MM.1S (cell line): ENCODE results near the gene C2CD2L.

ENCODE experiments used
- DNase-seq: peaks from one replicate; pipeline ENCODE4 v3.0.0-alpha.2; 2015
- H2AFZ ChIP-seq: fragments of 300-600 bp; sonication (generic); 2 replicates; pipeline ENCODE4 v1.6.0; 2016; ENCODE audit warnings: antibody characterized with exemption, low read length
- H3F3A ChIP-seq: fragments of 300-600 bp; sonication (generic); 2 replicates; pipeline ENCODE4 v1.6.1; 2016; ENCODE audit warnings: mild to moderate bottlenecking, antibody characterized with exemption, low read length, moderate library complexity, mixed read lengths; ENCODE audit not compliant: insufficient read depth
- H3K27ac ChIP-seq: fragments of 300-600 bp; sonication (generic); 2 replicates; pipeline ENCODE4 v1.5.1; 2016; ENCODE audit warnings: mild to moderate bottlenecking, low read length
- H3K27me3 ChIP-seq: fragments of 300-600 bp; sonication (generic); replicated peaks from 2 replicates; pipeline ENCODE4 v1.6.0; 2016; ENCODE audit warnings: low read length; ENCODE audit not compliant: insufficient read depth
- H3K36me3 ChIP-seq: fragments of 300-600 bp; sonication (generic); replicated peaks from 2 replicates; pipeline ENCODE4 v1.6.1; 2016; ENCODE audit warnings: mild to moderate bottlenecking, low read length, mixed read lengths; ENCODE audit not compliant: insufficient read depth
- H3K4me1 ChIP-seq: fragments of 300-600 bp; sonication (generic); 2 replicates; pipeline ENCODE4 v1.6.1; 2016; ENCODE audit warnings: low read length, mixed read lengths
- H3K4me2 ChIP-seq: fragments of 300-600 bp; sonication (generic); 2 replicates; pipeline ENCODE4 v1.6.0; 2016; ENCODE audit warnings: low read depth, low read length
- H3K4me3 ChIP-seq: fragments of 300-600 bp; sonication (generic); 2 replicates; pipeline ENCODE4 v1.5.1; 2016; ENCODE audit warnings: low read length, mixed read lengths
- H3K79me2 ChIP-seq: fragments of 300-600 bp; sonication (generic); 2 replicates; pipeline ENCODE4 v1.6.1; 2016; ENCODE audit warnings: mixed run types, low read length, mixed read lengths
- H3K9ac ChIP-seq: fragments of 300-600 bp; sonication (generic); 2 replicates; pipeline ENCODE4 v1.6.1; 2016; ENCODE audit warnings: low read length, mixed read lengths
- H3K9me2 ChIP-seq: fragments of 300-600 bp; sonication (generic); replicated peaks from 2 replicates; pipeline ENCODE4 v1.6.1; 2016; ENCODE audit warnings: mild to moderate bottlenecking, low read length, mixed read lengths; ENCODE audit not compliant: insufficient read depth
- H3K9me3 ChIP-seq: fragments of 300-600 bp; sonication (generic); replicated peaks from 2 replicates; pipeline ENCODE4 v1.6.1; 2016; ENCODE audit warnings: mild to moderate bottlenecking, low read length, mixed read lengths; ENCODE audit not compliant: insufficient read depth
- H4K20me1 ChIP-seq: fragments of 300-600 bp; sonication (generic); 2 replicates; pipeline ENCODE4 v1.6.1; 2016; ENCODE audit warnings: mild to moderate bottlenecking, low read length, moderate library complexity, mixed read lengths; ENCODE audit not compliant: insufficient read depth
- CTCF ChIP-seq: fragments of 300-600 bp; sonication (generic); IDR thresholded peaks from 2 replicates; pipeline ENCODE4 v1.5.1; 2016; ENCODE audit warnings: antibody characterized with exemption, low read length, mixed read lengths
- EZH2 ChIP-seq: fragments of 300-600 bp; sonication (generic); optimal IDR thresholded peaks from 2 replicates; pipeline ENCODE3; 2017; ENCODE audit warnings: low read depth, mild to moderate bottlenecking, antibody characterized with exemption, low read length, mixed read lengths
- EZH2phosphoT487 ChIP-seq: fragments of 300-600 bp; sonication (generic); IDR thresholded peaks from 2 replicates; pipeline ENCODE4 v1.6.1; 2018; ENCODE audit warnings: antibody characterized with exemption, low read length

Gene C2CD2L

GRCh38 chr11:119120639-119121007, 13.5 kb downstream of the C2CD2L start:
- Histone ChIP-seq H3K79me2 (peaks cover 34% of the 10 kb centered on the region), H3K9me3 (no peaks in the 10 kb centered on the region), H3K4me2 (peak overlapping the region; percentile 96), H3K27ac (peak overlapping the region; percentile 12; the same call in 1 of the 2 replicates), H3K4me1 (peaks cover 11% of the 10 kb centered on the region; the same call in 1 of the 2 replicates), H2AFZ (peak overlapping the region; percentile 82), H3K4me3 (peak overlapping the region; percentile 75), H3K36me3 (peaks cover 5% of the 10 kb centered on the region; the same call in 1 of the 2 replicates), H3K9me2 (no peaks in the 10 kb centered on the region), H3F3A (peaks cover 16% of the 10 kb centered on the region), H3K27me3 (no peaks in the 10 kb centered on the region), H3K9ac (peak overlapping the region; percentile 72), H4K20me1 (no peaks in the 10 kb centered on the region)
- no peak for DNase-seq
- TF ChIP-seq EZH2phosphoT487 = no peak
- no peak for TF ChIP-seq CTCF
- no peak for TF ChIP-seq EZH2

- Histone ChIP-seq H3K36me3 (peaks cover 5% of the 10 kb centered on the region; the same call in 1 of the 2 replicates), H3K9ac (peak within 1 kb of the TSS; percentile 72), H2AFZ (peak within 1 kb of the TSS; percentile 82), H3K9me3 (no peaks in the 10 kb centered on the region), H3K4me2 (peak within 1 kb of the TSS; percentile 96), H3K4me1 (peaks cover 11% of the 10 kb centered on the region; the same call in 1 of the 2 replicates), H3K27me3 (no peaks in the 10 kb centered on the region), H4K20me1 (no peaks in the 10 kb centered on the region), H3K27ac (peak within 1 kb of the TSS; percentile 54; the same call in 1 of the 2 replicates), H3K79me2 (peaks cover 37% of the 10 kb centered on the region), H3K9me2 (no peaks in the 10 kb centered on the region), H3F3A (peaks cover 16% of the 10 kb centered on the region), H3K4me3 (peak within 1 kb of the TSS; percentile 93)
- no peak for TF ChIP-seq EZH2
- TF ChIP-seq EZH2phosphoT487 = no peak
- TF ChIP-seq CTCF = no peak
- DNase-seq = peak; percentile 99
Measured at GRCh38 chr11:119121008-119121810, 14.1 kb downstream of the C2CD2L start, which contains the start of gene HINFP. TSS of gene HINFP (plus strand) at chr11:119121580. CDS start at chr11:119126945, 5,365 bp downstream.

GRCh38 chr11:119121811-119122124, 14.6 kb downstream of the C2CD2L start:
- Histone ChIP-seq H3K9me2 (no peaks in the 10 kb centered on the region), H3K4me3 (peak overlapping the region; percentile 93), H3K27me3 (no peaks in the 10 kb centered on the region), H2AFZ (peak overlapping the region; percentile 75), H3K36me3 (peaks cover 5% of the 10 kb centered on the region; the same call in 1 of the 2 replicates), H4K20me1 (no peaks in the 10 kb centered on the region), H3F3A (peaks cover 16% of the 10 kb centered on the region), H3K9me3 (no peaks in the 10 kb centered on the region), H3K27ac (peak overlapping the region; percentile 54; the same call in 1 of the 2 replicates), H3K79me2 (peaks cover 37% of the 10 kb centered on the region), H3K9ac (peak overlapping the region; percentile 72), H3K4me1 (peaks cover 11% of the 10 kb centered on the region; the same call in 1 of the 2 replicates), H3K4me2 (peak overlapping the region; percentile 92)
- TF ChIP-seq CTCF = no peak
- TF ChIP-seq EZH2phosphoT487 = no peak
- TF ChIP-seq EZH2 = no peak
- DNase-seq = no peak
